Pancreas (tissue), 10 donors: ENCODE results near the gene ZSCAN9. TPM values are rescaled to one million over a fixed set of nuclear protein-coding genes. Genes with fewer than 3 reads are reported as not detected.

Source experiments
- ATAC-seq, 4 donors: fragments of 200-7000 bp; cut with Tn5 transposase; one replicate each; pipeline versions ENCODE4 v1.8.0 to v1.9.1; 2020; ENCODE audit warnings: mild to moderate bottlenecking in 4 of 4, moderate library complexity in 4 of 4
- DNase-seq, 6 donors: peaks; one replicate each; pipeline ENCODE4 v3.0.0-alpha.2; 2020
- FAIRE-seq: peaks from 2 replicates; lab custom pipeline; 2012; peaks lifted over from hg19 to GRCh38; lab: Jason Lieb, UNC
- H3K27ac ChIP-seq, 4 donors: fragments of 200-600 bp; sonication (generic); 1 replicate in 3 of 4; 2 replicates in 1 of 4; pipeline versions ENCODE4 v1.5.0 to v1.8.0; 2020
- H3K27me3 ChIP-seq, 4 donors: fragments of 200-600 bp; one replicate each; pipeline ENCODE4 v1.8.0; 2021
- H3K36me3 ChIP-seq, 3 donors: fragments of 200-600 bp; sonication (generic) in 1 of 3; one replicate each; pipeline versions ENCODE4 v1.5.0 to v1.8.0; 2020 to 2021
- H3K4me1 ChIP-seq, 3 donors: fragments of 200-600 bp; one replicate each; pipeline ENCODE4 v1.8.0; 2021
- H3K4me3 ChIP-seq, 4 donors: fragments of 200-600 bp; sonication (generic) in 2 of 4; one replicate each; pipeline versions ENCODE4 v1.5.0 to v1.8.0; 2020 to 2021
- H3K9me3 ChIP-seq, 4 donors: fragments of 200-600 bp; one replicate each; pipeline ENCODE4 v1.8.0; 2021
- WGBS, 2 donors: extraction: QIAGEN DNeasy Blood & Tissue Kit; methylation state at CpG; one replicate each; pipeline ENCODE4 v1.1.7; 2013; 5-methylcytosine and 5-hydroxymethylcytosine counted together
- intact Hi-C, 3 donors: fragments of 100-400 bp; cut with DNase I; formaldehyde crosslinking; loops; one replicate each; pipeline versions ENCODE4 v1.11.1 to v1.14.2; 2022
- polyA plus RNA-seq, 2 donors: library from polyadenylated mRNA; stranded (reverse); fragments of 200-250 nt; gene quantifications; one replicate each; pipeline ENCODE4 v1.2.3, GENCODE V29; 2013
- total RNA-seq, 6 donors: library from RNA; stranded (reverse); fragmentation: NEBNext Ultra II Directional in 4 of 6; extraction: Animal tissue kit (Norgen Biotek cat#: 25700) in 4 of 6; gene quantifications; one replicate each; pipeline versions ENCODE4 v1.2.1 to v1.2.4, GENCODE V29; 2021 to 2023
- TF ChIP-seq, protein P1 (sequence below), 4 donors: fragments of 200-600 bp; sonication (generic) in 3 of 4; IDR thresholded peaks; one replicate each; pipeline versions ENCODE4 v1.5.0 to v1.8.0; 2021; ENCODE audit warnings: antibody characterized with exemption in 4 of 4
- donor health status: healthy with polysubstance abuse.
- donor health status: DM: no; HTN: no; CAD: no; lungs with moderate emphysema.
- donor health status: DM: no; HTN: no; CAD: no.
- donor health status: control.
- donor health status: control.
- donor health status: Bipolar disorder and iron deficiency.
- donor health status: DM: yes; HTN: yes; CAD: no.
- donor health status: DM: no; HTN: no; CAD: no.
- donor health status: DM: no; HTN: no; CAD: no.
- donor health status: DM: yes; HTN: yes; CAD: no.

ZSCAN9 gene
- total and polyA plus RNA-seq, 8 donors, result 3.5 to 15.0 (median 5.6) TPM

GRCh38 chr6:28207510-28208110 lies 17.5 kb upstream of the ZSCAN9 start:
- Histone ChIP-seq H3K36me3 (no peaks in the 10 kb centered on the region), H3K27me3 (peaks cover 7 to 65% (median 30%) of the 10 kb centered on the region in 4 donors), H3K4me3 (peak overlapping the region in 1 of 4 donors; percentile 9), H3K27ac (no peak overlapping the region), H3K4me1 (no peaks in the 10 kb centered on the region), H3K9me3 (no peaks in the 10 kb centered on the region)
- DNase-seq, result peak in 1 of 6 donors; percentile 56
- WGBS, 2 donors, result 3 to 6% methylated on average over 35 of the region's 35 CpGs
- intact Hi-C loops, result no loop called here
- no peak for FAIRE-seq
- ATAC-seq, result peak in 3 of 4 donors; percentile 44 to 54 (median 46)
- TF ChIP-seq, protein P1, sequence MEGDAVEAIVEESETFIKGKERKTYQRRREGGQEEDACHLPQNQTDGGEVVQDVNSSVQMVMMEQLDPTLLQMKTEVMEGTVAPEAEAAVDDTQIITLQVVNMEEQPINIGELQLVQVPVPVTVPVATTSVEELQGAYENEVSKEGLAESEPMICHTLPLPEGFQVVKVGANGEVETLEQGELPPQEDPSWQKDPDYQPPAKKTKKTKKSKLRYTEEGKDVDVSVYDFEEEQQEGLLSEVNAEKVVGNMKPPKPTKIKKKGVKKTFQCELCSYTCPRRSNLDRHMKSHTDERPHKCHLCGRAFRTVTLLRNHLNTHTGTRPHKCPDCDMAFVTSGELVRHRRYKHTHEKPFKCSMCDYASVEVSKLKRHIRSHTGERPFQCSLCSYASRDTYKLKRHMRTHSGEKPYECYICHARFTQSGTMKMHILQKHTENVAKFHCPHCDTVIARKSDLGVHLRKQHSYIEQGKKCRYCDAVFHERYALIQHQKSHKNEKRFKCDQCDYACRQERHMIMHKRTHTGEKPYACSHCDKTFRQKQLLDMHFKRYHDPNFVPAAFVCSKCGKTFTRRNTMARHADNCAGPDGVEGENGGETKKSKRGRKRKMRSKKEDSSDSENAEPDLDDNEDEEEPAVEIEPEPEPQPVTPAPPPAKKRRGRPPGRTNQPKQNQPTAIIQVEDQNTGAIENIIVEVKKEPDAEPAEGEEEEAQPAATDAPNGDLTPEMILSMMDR (IDR thresholded peaks at IDR 0.05), result no peak

- intact Hi-C loops, result no loop called here
- H3K27me3 ChIP-seq, result peaks cover 7 to 63% (median 30%) of the 10 kb centered on the region in 4 donors
- no peak for ATAC-seq
- H3K4me3 ChIP-seq, result no peak overlapping the region
- H3K36me3 ChIP-seq, result no peaks in the 10 kb centered on the region
- H3K27ac ChIP-seq, result no peak overlapping the region
- DNase-seq, result no peak
- H3K4me1 ChIP-seq, result no peaks in the 10 kb centered on the region
- WGBS, 2 donors, result 10 to 11% methylated on average over 23 of the region's 23 CpGs
- FAIRE-seq, result no peak
- TF ChIP-seq, protein P1 (IDR thresholded peaks at IDR 0.05), result no peak
- no peaks in the 10 kb centered on the region for H3K9me3 ChIP-seq
Observed at GRCh38 chr6:28208111-28208659, 16.9 kb upstream of the ZSCAN9 start.

GRCh38 chr6:28209753-28210535 lies 15.1 kb upstream of the ZSCAN9 start:
- ATAC-seq, result no peak
- TF ChIP-seq, protein P1 (IDR thresholded peaks at IDR 0.05), result no peak
- no peaks in the 10 kb centered on the region for H3K4me1 ChIP-seq
- H3K4me3 ChIP-seq, result no peak overlapping the region
- intact Hi-C loops, result no loop called here
- no peak overlapping the region for H3K27ac ChIP-seq
- WGBS, 2 donors, result 36 to 47% methylated on average over 7 of the region's 7 CpGs
- no peak for DNase-seq
- no peaks in the 10 kb centered on the region for H3K36me3 ChIP-seq
- FAIRE-seq, result no peak
- no peaks in the 10 kb centered on the region for H3K9me3 ChIP-seq
- H3K27me3 ChIP-seq, result peaks cover 7 to 54% (median 26%) of the 10 kb centered on the region in 4 donors

GRCh38 chr6:28211840-28212509 lies 13.1 kb upstream of the ZSCAN9 start:
- H3K36me3 ChIP-seq, result no peaks in the 10 kb centered on the region
- H3K4me3 ChIP-seq, result peak overlapping the region in 3 of 4 donors; percentile 11 to 33 (median 22)
- FAIRE-seq, result no peak
- ATAC-seq, result peak in 3 of 4 donors; percentile 27 to 58 (median 51)
- DNase-seq, result no peak
- intact Hi-C loops, result no loop called here
- H3K4me1 ChIP-seq, result no peaks in the 10 kb centered on the region
- no peaks in the 10 kb centered on the region for H3K9me3 ChIP-seq
- H3K27me3 ChIP-seq, result peaks cover 7 to 45% (median 26%) of the 10 kb centered on the region in 4 donors
- 20% methylated on average over 16 of the region's 16 CpGs for WGBS, 2 donors
- H3K27ac ChIP-seq, result no peak overlapping the region
- TF ChIP-seq, protein P1 (IDR thresholded peaks at IDR 0.05), result no peak
